GM06990 (cell line): ENCODE data around the gene TMPRSS3.

Source experiments
- DNase-seq: peaks from one replicate; pipeline ENCODE4 v3.0.0-alpha.2; 2011; ENCODE audit not compliant: insufficient read length; ENCODE audit errors: extremely low read depth
- H3K27me3 ChIP-seq: replicated peaks from 2 replicates; pipeline ENCODE4 v1.6.0; 2011; ENCODE audit warnings: low read length; ENCODE audit not compliant: control insufficient read depth, insufficient read depth
- H3K36me3 ChIP-seq: 2 replicates; pipeline ENCODE4 v1.5.1; 2011; ENCODE audit warnings: low read length; ENCODE audit not compliant: control insufficient read depth, insufficient read depth
- H3K4me3 ChIP-seq: replicated peaks from 2 replicates; pipeline ENCODE4 v1.5.1; 2011; ENCODE audit warnings: low read depth, mild to moderate bottlenecking, control low read depth, low read length
- CTCF ChIP-seq: IDR thresholded peaks from 2 replicates; pipeline ENCODE4 v1.5.1; 2011; ENCODE audit warnings: low read length, control low read depth, mild to moderate bottlenecking, inconsistent platforms; ENCODE audit not compliant: insufficient read depth, poor library complexity, severe bottlenecking

The TMPRSS3 gene

GRCh38 chr21:42395905-42396651 lies at the start of gene TMPRSS3:
Gene TMPRSS3, minus strand, starts transcription at chr21:42396052. Its CDS starts 635 bp downstream, at chr21:42395417.
- H3K4me3 ChIP-seq: no peak within 1 kb of the TSS
- DNase-seq: no peak
- H3K27me3 ChIP-seq: no peaks in the 10 kb centered on the region
- no peak for TF ChIP-seq CTCF
- no peaks in the 10 kb centered on the region for H3K36me3 ChIP-seq

- no peak overlapping the region for H3K4me3 ChIP-seq
- no peak for DNase-seq
- H3K36me3 ChIP-seq: no peaks in the 10 kb centered on the region
- no peak for TF ChIP-seq CTCF
- H3K27me3 ChIP-seq: no peaks in the 10 kb centered on the region
Measured at GRCh38 chr21:42445311-42445710, 49.5 kb upstream of the TMPRSS3 start.

- TF ChIP-seq CTCF: no peak
- Histone ChIP-seq H3K27me3 (no peaks in the 10 kb centered on the region), H3K4me3 (no peak overlapping the region), H3K36me3 (no peaks in the 10 kb centered on the region)
- no peak for DNase-seq
Measured at GRCh38 chr21:42444745-42445059, 48.9 kb upstream of the TMPRSS3 start.

GRCh38 chr21:42443876-42444744 lies 48.3 kb upstream of the TMPRSS3 start:
- DNase-seq: no peak
- Histone ChIP-seq H3K27me3 (no peaks in the 10 kb centered on the region), H3K4me3 (no peak overlapping the region), H3K36me3 (no peaks in the 10 kb centered on the region)
- TF ChIP-seq CTCF: no peak

GRCh38 chr21:42443181-42443785 lies 47.4 kb upstream of the TMPRSS3 start:
- DNase-seq: no peak
- no peak for TF ChIP-seq CTCF
- Histone ChIP-seq H3K4me3 (no peak overlapping the region), H3K27me3 (no peaks in the 10 kb centered on the region), H3K36me3 (no peaks in the 10 kb centered on the region)
